ENCODE results near the gene TAF1C.

- no peak for TF ChIP-seq YY1 (IDR thresholded peaks at IDR 0.05; ENCODE audit: low read depth)
- no peak for TF ChIP-seq CHD2 (IDR thresholded peaks at IDR 0.05; ENCODE audit: low read length, partially characterized antibody)
- TF ChIP-seq PBX3 (IDR thresholded peaks at IDR 0.05), result no peak
- TF ChIP-seq CTCF (IDR thresholded peaks at IDR 0.05), result no peak
- no peak for TF ChIP-seq MEF2A (IDR thresholded peaks at IDR 0.05; ENCODE audit: borderline replicate concordance, low read depth)
- no peak for TF ChIP-seq TAF1 (IDR thresholded peaks at IDR 0.05; ENCODE audit: borderline replicate concordance, low read depth, low read length)
Measured at GRCh38 chr16:84137769-84138357, 49.0 kb downstream of the TAF1C start.
